PC-9 (cell line): ENCODE results near the gene RAB10.

Experiments used
- CTCF ChIP-seq: fragments of 200-600 bp; sonication (generic); conservative IDR thresholded peaks from 2 replicates; pipeline ENCODE4 v1.6.1; 2017; ENCODE audit warnings: mixed run types, antibody characterized with exemption, mild to moderate bottlenecking, moderate library complexity
- EZH2 ChIP-seq: fragments of 200-600 bp; sonication (generic); IDR thresholded peaks from 2 replicates; pipeline ENCODE4 v1.8.0; 2017; ENCODE audit warnings: antibody characterized with exemption, low read depth

- TF ChIP-seq EZH2 (no peak), CTCF (no peak)
These were observed 44.7 kb upstream of the RAB10 start for GRCh38 chr2:25989154-25989553.
